GM12878 (cell line): ENCODE measurements around the gene SNX3. TPM values are rescaled to one million over a fixed set of nuclear protein-coding genes. Genes with fewer than 3 reads are reported as not detected.

ENCODE experiments used
- ATAC-seq: fragments of 200-7000 bp; cut with Tn5 transposase; 3 replicates; pipeline ENCODE4 v1.9.1; 2020; ENCODE audit warnings: mild to moderate bottlenecking, moderate library complexity
- BruUV-seq: library from RNA; stranded (reverse); fragments of 400-500 nt; replicated peaks from 2 replicates; lab custom pipeline; 2021; lab: Mats Ljungman, UMichigan
- CTCF ChIA-PET: fragments of 300-600 bp; sonication (Branson Sonifier 250); formaldehyde crosslinking; extraction: SDS; loops from one replicate; lab custom pipeline; 2021; ENCODE audit warnings: inconsistent platforms; lab: Yijun Ruan, JAX
- POLR2A ChIA-PET: fragments of 350-600 bp; formaldehyde crosslinking; extraction: SDS; loops from one replicate; lab custom pipeline; 2021; ENCODE audit warnings: inconsistent platforms; lab: Charles Lee
- RAD21 ChIA-PET: fragments of 300-600 bp; sonication (Branson Sonifier 250); formaldehyde crosslinking; loops from one replicate; lab custom pipeline; 2023; ENCODE audit warnings: antibody characterized with exemption; ENCODE audit not compliant: unreplicated experiment; lab: Charles Lee
- SMC1A ChIA-PET: fragments of 300-600 bp; sonication (Branson Sonifier 250); formaldehyde crosslinking; loops from one replicate; lab custom pipeline; 2023; ENCODE audit not compliant: unreplicated experiment, uncharacterized antibody; lab: Charles Lee
- DNase-seq: peaks from one replicate; pipeline ENCODE4 v3.0.0-alpha.2; 2011; ENCODE audit warnings: low read depth, low spot score
- FAIRE-seq: peaks from 3 replicates; lab custom pipeline; 2011; peaks lifted over from hg19 to GRCh38; lab: Jason Lieb, UNC
- H2AFZ ChIP-seq: 2 replicates; pipeline ENCODE4 v1.6.0; 2011; ENCODE audit warnings: low read depth, low read length, control low read depth; ENCODE audit not compliant: control insufficient read depth
- H3K27ac ChIP-seq: 2 replicates; pipeline ENCODE4 v1.5.1; 2011; ENCODE audit warnings: control low read depth; ENCODE audit not compliant: control insufficient read depth, insufficient read depth
- H3K27me3 ChIP-seq, 2 experiments: replicated peaks in 1 of 2; 2 replicates each; pipeline versions ENCODE4 v1.6.0 to v1.6.1; 2011; ENCODE audit warnings: low read length in 1 of 2; ENCODE audit not compliant: control insufficient read depth in 2 of 2, insufficient read depth in 2 of 2
- H3K36me3 ChIP-seq, 2 experiments: 2 replicates each; pipeline ENCODE4 v1.5.1; 2011; ENCODE audit warnings: low read length in 1 of 2; ENCODE audit not compliant: control insufficient read depth in 2 of 2, insufficient read depth in 2 of 2
- H3K4me1 ChIP-seq: 2 replicates; pipeline ENCODE4 v1.6.1; 2011; ENCODE audit warnings: mild to moderate bottlenecking, low read length, moderate library complexity, mixed read lengths; ENCODE audit not compliant: control insufficient read depth, insufficient read depth
- H3K4me2 ChIP-seq: 2 replicates; pipeline ENCODE4 v1.6.0; 2011; ENCODE audit warnings: control low read depth; ENCODE audit not compliant: control insufficient read depth, insufficient read depth
- H3K4me3 ChIP-seq: fragments of 200-600 bp; sonication (generic); 2 replicates; pipeline ENCODE4 v1.5.1; 2016
- H3K79me2 ChIP-seq: 2 replicates; pipeline ENCODE4 v1.6.0; 2011; ENCODE audit warnings: low read length; ENCODE audit not compliant: control insufficient read depth, insufficient read depth
- H3K9ac ChIP-seq: 2 replicates; pipeline ENCODE4 v1.8.0; 2011; ENCODE audit warnings: low read length, control low read depth, mixed read lengths; ENCODE audit not compliant: control insufficient read depth, insufficient read depth
- H3K9me3 ChIP-seq: replicated peaks from 3 replicates; pipeline ENCODE4 v1.5.1; 2011; ENCODE audit warnings: mild to moderate bottlenecking, low read length; ENCODE audit not compliant: control insufficient read depth, insufficient read depth
- H4K20me1 ChIP-seq: 2 replicates; pipeline ENCODE4 v1.6.0; 2011; ENCODE audit not compliant: control insufficient read depth, insufficient read depth
- CHD2 ChIP-seq: IDR thresholded peaks from 2 replicates; pipeline ENCODE4 v1.6.1; 2011; ENCODE audit warnings: low read depth, low read length, improper control_type of control experiment, borderline replicate concordance
- FOXK2 ChIP-seq: fragments of 450-650 bp; IDR thresholded peaks from 2 replicates; pipeline ENCODE4 v1.6.1; 2017; ENCODE audit warnings: mild to moderate bottlenecking, moderate library complexity
- NR2C2 ChIP-seq: IDR thresholded peaks from 2 replicates; pipeline ENCODE4 v1.6.1; 2011; ENCODE audit warnings: borderline replicate concordance, low read depth; ENCODE audit not compliant: control insufficient read depth, insufficient read length
- REST ChIP-seq: IDR thresholded peaks from 2 replicates; pipeline ENCODE4 v1.6.1; 2012; ENCODE audit warnings: mild to moderate bottlenecking, low read depth, low read length
- TBL1XR1 ChIP-seq: IDR thresholded peaks from 2 replicates; pipeline ENCODE4 v1.6.1; 2012; ENCODE audit warnings: low read depth, low read length, improper control_type of control experiment
- YY1 ChIP-seq: IDR thresholded peaks from 2 replicates; pipeline ENCODE4 v1.6.1; 2011; ENCODE audit warnings: low read depth, mild to moderate bottlenecking, low read length
- ZNF217 ChIP-seq: fragments of 450-650 bp; IDR thresholded peaks from 2 replicates; pipeline ENCODE4 v1.6.1; 2017; ENCODE audit warnings: antibody characterized with exemption, mild to moderate bottlenecking
- WGBS: methylation state at CpG from one replicate; pipeline ENCODE4 v1.1.6; 2016; ENCODE audit warnings: low lambda C conversion rate; ENCODE audit not compliant: insufficient replicate concordance, insufficient coverage; ENCODE audit errors: missing lambda C conversion rate; 5-methylcytosine and 5-hydroxymethylcytosine counted together
- in situ Hi-C: fragments of 300-500 bp; cut with MboI; formaldehyde crosslinking; loops from 9 replicates; pipeline ENCODE4 v1.14.3; 2018; ENCODE audit warnings: mixed read lengths
- intact Hi-C: fragments of 100-400 bp; cut with micrococcal nuclease; formaldehyde crosslinking; loops from one replicate; pipeline ENCODE4 v1.14.2; 2022; ENCODE audit not compliant: unreplicated experiment
- polyA plus RNA-seq, 11 experiments: library from polyadenylated mRNA; depleted of rRNA in 4 of 11; unstranded in 6 of 11; stranded (reverse) in 5 of 11; fragments of >200 nt; fragmentation: Nextera tagmentation in 4 of 11; fragmentation: Illumina TruSeq in 1 of 11; extraction: Ambion mirVana in 4 of 11; extraction: Trizol in 1 of 11; gene quantifications; 1 replicate in 1 of 11; 2 replicates in 10 of 11; pipeline versions ENCODE4 v1.2.1 to v1.2.3, GENCODE V29; 2011 to 2016; ENCODE audit warnings: inconsistent platforms in 2 of 11, missing spikeins in 2 of 11, low read depth in 1 of 11
- total RNA-seq, 4 experiments: library from RNA; depleted of rRNA in 3 of 4; stranded (reverse); fragments of >200 nt in 3 of 4; fragmentation: Illumina TruSeq in 1 of 4; extraction: Trizol in 1 of 4; gene quantifications; 2 replicates each; pipeline versions ENCODE4 v1.2.1 to v1.2.3, GENCODE V29; 2013 to 2021
- TF ChIP-seq, protein P1 (sequence below): fragments of 450-650 bp; IDR thresholded peaks from 2 replicates; pipeline ENCODE4 v1.6.1; 2017; ENCODE audit warnings: antibody characterized with exemption, mild to moderate bottlenecking, moderate library complexity
- TF ChIP-seq, protein P2 (sequence below): fragments of 450-650 bp; IDR thresholded peaks from 2 replicates; pipeline ENCODE4 v1.6.1; 2014; ENCODE audit warnings: mild to moderate bottlenecking
- TF ChIP-seq, protein P3 (sequence below): IDR thresholded peaks from 2 replicates; pipeline ENCODE4 v1.6.1; 2011; ENCODE audit warnings: low read depth, mild to moderate bottlenecking, low read length, moderate library complexity, borderline replicate concordance; ENCODE audit errors: extremely low read depth

SNX3 gene
- total and polyA plus RNA-seq, 10 of the 15 experiments (the other 5 are each of a cell fraction or from before 2014, with no cell fraction given), result 43.7 to 297 (median 95.6) TPM

GRCh38 chr6:108163644-108164542 is 96.9 kb downstream of the SNX3 start:
- in situ Hi-C loops (no loop called here), intact Hi-C loops (no loop called here)
- ChIA-PET SMC1A (no interaction called here), POLR2A (no interaction called here), RAD21 (no interaction called here), CTCF (no interaction called here)
- BruUV-seq, result no TSS peak
- Histone ChIP-seq H2AFZ (no peak overlapping the region), H3K4me3 (no peak overlapping the region), H3K9ac (no peak overlapping the region), H4K20me1 (no peaks in the 10 kb centered on the region), H3K9me3 (no peaks in the 10 kb centered on the region; the same call in 2 of the 3 replicates), H3K4me1 (no peaks in the 10 kb centered on the region), H3K79me2 (no peaks in the 10 kb centered on the region), H3K36me3 (no peaks in the 10 kb centered on the region), H3K4me2 (no peak overlapping the region), H3K27me3 (peaks cover 33% of the 10 kb centered on the region in 2 experiments), H3K27ac (no peak overlapping the region)
- FAIRE-seq (no peak), DNase-seq (no peak), ATAC-seq (no peak)
- 23% methylated on average over 40 of the region's 41 CpGs for WGBS
- TF ChIP-seq, protein P1, sequence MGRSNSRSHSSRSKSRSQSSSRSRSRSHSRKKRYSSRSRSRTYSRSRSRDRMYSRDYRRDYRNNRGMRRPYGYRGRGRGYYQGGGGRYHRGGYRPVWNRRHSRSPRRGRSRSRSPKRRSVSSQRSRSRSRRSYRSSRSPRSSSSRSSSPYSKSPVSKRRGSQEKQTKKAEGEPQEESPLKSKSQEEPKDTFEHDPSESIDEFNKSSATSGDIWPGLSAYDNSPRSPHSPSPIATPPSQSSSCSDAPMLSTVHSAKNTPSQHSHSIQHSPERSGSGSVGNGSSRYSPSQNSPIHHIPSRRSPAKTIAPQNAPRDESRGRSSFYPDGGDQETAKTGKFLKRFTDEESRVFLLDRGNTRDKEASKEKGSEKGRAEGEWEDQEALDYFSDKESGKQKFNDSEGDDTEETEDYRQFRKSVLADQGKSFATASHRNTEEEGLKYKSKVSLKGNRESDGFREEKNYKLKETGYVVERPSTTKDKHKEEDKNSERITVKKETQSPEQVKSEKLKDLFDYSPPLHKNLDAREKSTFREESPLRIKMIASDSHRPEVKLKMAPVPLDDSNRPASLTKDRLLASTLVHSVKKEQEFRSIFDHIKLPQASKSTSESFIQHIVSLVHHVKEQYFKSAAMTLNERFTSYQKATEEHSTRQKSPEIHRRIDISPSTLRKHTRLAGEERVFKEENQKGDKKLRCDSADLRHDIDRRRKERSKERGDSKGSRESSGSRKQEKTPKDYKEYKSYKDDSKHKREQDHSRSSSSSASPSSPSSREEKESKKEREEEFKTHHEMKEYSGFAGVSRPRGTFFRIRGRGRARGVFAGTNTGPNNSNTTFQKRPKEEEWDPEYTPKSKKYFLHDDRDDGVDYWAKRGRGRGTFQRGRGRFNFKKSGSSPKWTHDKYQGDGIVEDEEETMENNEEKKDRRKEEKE, result no peak
- TF ChIP-seq, protein P2, sequence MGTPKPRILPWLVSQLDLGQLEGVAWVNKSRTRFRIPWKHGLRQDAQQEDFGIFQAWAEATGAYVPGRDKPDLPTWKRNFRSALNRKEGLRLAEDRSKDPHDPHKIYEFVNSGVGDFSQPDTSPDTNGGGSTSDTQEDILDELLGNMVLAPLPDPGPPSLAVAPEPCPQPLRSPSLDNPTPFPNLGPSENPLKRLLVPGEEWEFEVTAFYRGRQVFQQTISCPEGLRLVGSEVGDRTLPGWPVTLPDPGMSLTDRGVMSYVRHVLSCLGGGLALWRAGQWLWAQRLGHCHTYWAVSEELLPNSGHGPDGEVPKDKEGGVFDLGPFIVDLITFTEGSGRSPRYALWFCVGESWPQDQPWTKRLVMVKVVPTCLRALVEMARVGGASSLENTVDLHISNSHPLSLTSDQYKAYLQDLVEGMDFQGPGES, result no peak
- TF ChIP-seq REST (no peak), NR2C2 (no peak), CHD2 (no peak), FOXK2 (no peak), TBL1XR1 (no peak), ZNF217 (no peak), YY1 (no peak)
- TF ChIP-seq, protein P3, sequence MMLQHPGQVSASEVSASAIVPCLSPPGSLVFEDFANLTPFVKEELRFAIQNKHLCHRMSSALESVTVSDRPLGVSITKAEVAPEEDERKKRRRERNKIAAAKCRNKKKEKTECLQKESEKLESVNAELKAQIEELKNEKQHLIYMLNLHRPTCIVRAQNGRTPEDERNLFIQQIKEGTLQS, result no peak
